ENCODE data around the gene PLOD3. TPM values are rescaled to one million over a fixed set of nuclear protein-coding genes. Genes with fewer than 3 reads are reported as not detected.

The PLOD3 gene
- polyA plus RNA-seq, 1 donor (not counting 4 experiments of a cell fraction or from before 2014, with no cell fraction given) = 31.6 TPM

DNA sequence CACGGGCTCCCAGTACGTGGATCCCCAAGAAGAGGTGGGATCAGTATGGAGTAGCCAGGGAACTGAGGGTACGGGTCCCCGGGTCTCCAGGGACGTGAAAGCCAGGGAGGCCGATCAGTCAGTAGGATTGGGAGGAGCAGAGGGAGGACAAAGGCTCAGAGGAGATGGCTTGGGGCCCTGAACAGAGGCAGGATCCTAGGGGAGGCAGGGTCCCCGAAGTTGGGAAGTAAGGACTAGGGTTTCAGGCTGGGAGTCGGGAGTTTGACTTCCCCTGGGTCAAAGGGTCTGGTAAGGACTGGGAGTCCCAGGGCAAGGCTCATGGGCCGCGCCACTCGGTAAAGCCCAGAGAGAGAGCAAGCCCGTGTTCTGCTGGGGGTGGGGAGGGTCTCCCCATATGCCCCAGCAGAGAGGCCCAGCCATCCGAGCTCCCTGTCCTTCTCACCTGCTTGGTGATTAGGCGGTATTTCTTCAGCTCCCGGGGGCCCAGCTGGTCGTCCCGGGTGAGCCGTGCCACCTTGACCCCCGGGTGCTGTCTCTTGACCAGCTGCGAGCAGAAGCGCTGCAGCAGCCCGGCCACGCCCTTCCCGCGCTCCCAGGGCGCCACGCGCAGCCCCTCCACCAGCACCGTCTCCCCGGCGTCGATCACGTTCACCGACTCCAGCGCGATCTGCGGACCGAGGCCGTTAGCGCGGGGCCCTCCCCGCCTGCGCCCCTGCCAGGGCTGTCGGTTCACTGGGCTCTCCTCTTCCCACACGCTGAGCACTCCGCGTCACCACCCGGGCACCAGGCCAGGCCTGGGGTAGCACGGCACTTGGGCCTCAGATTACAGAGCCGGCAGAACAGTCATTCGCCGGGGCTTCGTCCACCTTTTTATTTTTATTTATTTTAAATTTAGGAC, 44.3 kb downstream of the PLOD3 start:
- peaks cover 89% of the 10 kb centered on the region for H3K27me3 ChIP-seq (ENCODE audit: control insufficient read depth, extremely low read depth, insufficient read depth, low read length)
- dilution Hi-C loops (cut with MboI; ENCODE audit: extremely low pct_ligation_motif_present, low sequenced_read_pairs) = no loop called here

DNA sequence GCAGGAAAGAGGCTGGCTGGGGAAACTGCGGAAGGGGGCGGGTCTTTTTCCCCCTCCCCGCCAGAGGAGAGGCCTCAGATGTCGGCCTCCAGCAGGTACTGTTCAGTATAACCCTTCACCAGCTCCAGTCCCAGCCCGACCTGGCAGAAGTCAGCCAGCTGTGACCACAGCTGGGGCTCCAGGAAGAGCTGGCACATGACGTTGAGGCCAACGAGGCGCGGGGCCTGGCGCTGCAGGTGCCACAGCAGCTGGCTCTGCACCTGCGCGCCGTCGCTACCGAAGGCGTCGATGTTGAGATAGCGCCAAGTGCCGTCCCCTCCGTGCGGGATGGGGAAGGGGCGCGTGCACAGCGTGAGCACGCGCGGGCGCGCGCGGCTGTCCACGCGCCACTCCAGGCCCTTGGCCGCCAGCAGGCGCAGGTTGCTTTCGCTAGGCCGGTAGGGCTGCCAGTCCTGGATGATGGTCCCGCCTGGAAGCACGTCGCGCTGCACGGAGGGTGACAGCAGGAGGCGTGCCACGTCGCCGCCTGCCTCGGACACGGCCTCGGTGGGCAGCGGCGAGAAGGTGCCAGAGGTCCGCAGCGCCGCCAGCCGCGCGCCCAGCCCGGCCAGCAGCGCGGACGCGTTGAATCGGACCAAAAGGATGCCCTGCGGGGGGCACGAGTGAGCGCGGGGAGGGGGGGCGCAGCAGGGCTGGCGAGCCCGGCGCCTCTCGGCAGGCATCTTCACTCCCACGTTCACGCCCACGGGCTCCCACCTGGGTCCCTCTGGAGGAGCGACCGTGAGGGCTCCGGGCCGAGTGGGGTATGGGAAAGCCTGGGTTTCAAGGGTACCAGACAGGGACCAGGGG, 45.2 kb downstream of the PLOD3 start:
- Histone ChIP-seq H3K4me3 (ENCODE audit: control insufficient read depth in 2 of 3, extremely low read depth in 1 of 3, insufficient read depth in 2 of 3, low read depth in 1 of 3, low read length in 3 of 3) (no peak overlapping the region), H2AFZ (ENCODE audit: control insufficient read depth, low read length) (no peak overlapping the region), H4K20me1 (ENCODE audit: control insufficient read depth, extremely low read depth, insufficient read depth, low read length) (peaks cover 3% of the 10 kb centered on the region), H3K4me2 (ENCODE audit: control insufficient read depth, extremely low read depth, insufficient read depth, low read depth, low read length) (peak overlapping the region; percentile 58), H3K9ac (ENCODE audit: control insufficient read depth, extremely low read depth, insufficient read depth, low read length) (no peak overlapping the region), H3K79me2 (ENCODE audit: control insufficient read depth, insufficient read depth, low read length) (no peaks in the 10 kb centered on the region), H3K4me1 (ENCODE audit: control insufficient read depth, extremely low read depth, insufficient read depth, low read length) (peaks cover 29% of the 10 kb centered on the region), H3K9me3 (ENCODE audit: control insufficient read depth, low read depth, low read length) (no peaks in the 10 kb centered on the region), H3K27ac (ENCODE audit: control insufficient read depth, insufficient read depth, low read length) (no peak overlapping the region), H3K36me3 (ENCODE audit: control insufficient read depth in 2 of 2, extremely low read depth in 1 of 2, insufficient read depth in 2 of 2, low read length in 2 of 2) (no peaks in the 10 kb centered on the region), H3K9me1 (ENCODE audit: control insufficient read depth, extremely low read depth, insufficient read depth, low read length) (no peaks in the 10 kb centered on the region), H3K27me3 (ENCODE audit: control insufficient read depth, extremely low read depth, insufficient read depth, low read length) (peaks cover 89% of the 10 kb centered on the region)
- no peak for FAIRE-seq
- dilution Hi-C loops (cut with MboI; ENCODE audit: extremely low pct_ligation_motif_present, low sequenced_read_pairs) = no loop called here
- DNase-seq (ENCODE audit: low read depth, low spot score) = no peak
- peak; percentile 91 for TF ChIP-seq EZH2 (IDR thresholded peaks at IDR 0.05; ENCODE audit: low read length)
- TF ChIP-seq, protein P1, sequence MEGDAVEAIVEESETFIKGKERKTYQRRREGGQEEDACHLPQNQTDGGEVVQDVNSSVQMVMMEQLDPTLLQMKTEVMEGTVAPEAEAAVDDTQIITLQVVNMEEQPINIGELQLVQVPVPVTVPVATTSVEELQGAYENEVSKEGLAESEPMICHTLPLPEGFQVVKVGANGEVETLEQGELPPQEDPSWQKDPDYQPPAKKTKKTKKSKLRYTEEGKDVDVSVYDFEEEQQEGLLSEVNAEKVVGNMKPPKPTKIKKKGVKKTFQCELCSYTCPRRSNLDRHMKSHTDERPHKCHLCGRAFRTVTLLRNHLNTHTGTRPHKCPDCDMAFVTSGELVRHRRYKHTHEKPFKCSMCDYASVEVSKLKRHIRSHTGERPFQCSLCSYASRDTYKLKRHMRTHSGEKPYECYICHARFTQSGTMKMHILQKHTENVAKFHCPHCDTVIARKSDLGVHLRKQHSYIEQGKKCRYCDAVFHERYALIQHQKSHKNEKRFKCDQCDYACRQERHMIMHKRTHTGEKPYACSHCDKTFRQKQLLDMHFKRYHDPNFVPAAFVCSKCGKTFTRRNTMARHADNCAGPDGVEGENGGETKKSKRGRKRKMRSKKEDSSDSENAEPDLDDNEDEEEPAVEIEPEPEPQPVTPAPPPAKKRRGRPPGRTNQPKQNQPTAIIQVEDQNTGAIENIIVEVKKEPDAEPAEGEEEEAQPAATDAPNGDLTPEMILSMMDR (optimal IDR thresholded peaks at IDR 0.05 in 1 of 3, IDR thresholded peaks at IDR 0.05 in 1 of 3, conservative IDR thresholded peaks at IDR 0.05 in 1 of 3; ENCODE audit: extremely low read depth in 1 of 3, insufficient read depth in 2 of 3, low read length in 3 of 3) = no peak

More for the DNA sequence above, 44.3 kb downstream of the PLOD3 start:
- Histone ChIP-seq H3K9me3 (ENCODE audit: control insufficient read depth, low read depth, low read length) (no peaks in the 10 kb centered on the region), H4K20me1 (ENCODE audit: control insufficient read depth, extremely low read depth, insufficient read depth, low read length) (peaks cover 3% of the 10 kb centered on the region), H3K9me1 (ENCODE audit: control insufficient read depth, extremely low read depth, insufficient read depth, low read length) (no peaks in the 10 kb centered on the region), H3K27ac (ENCODE audit: control insufficient read depth, insufficient read depth, low read length) (no peak overlapping the region), H3K4me1 (ENCODE audit: control insufficient read depth, extremely low read depth, insufficient read depth, low read length) (peaks cover 26% of the 10 kb centered on the region), H3K4me3 (ENCODE audit: control insufficient read depth in 2 of 3, extremely low read depth in 1 of 3, insufficient read depth in 2 of 3, low read depth in 1 of 3, low read length in 3 of 3) (peak overlapping the region in 1 of 3 experiments; percentile 38), H3K79me2 (ENCODE audit: control insufficient read depth, insufficient read depth, low read length) (no peaks in the 10 kb centered on the region), H3K9ac (ENCODE audit: control insufficient read depth, extremely low read depth, insufficient read depth, low read length) (no peak overlapping the region), H2AFZ (ENCODE audit: control insufficient read depth, low read length) (no peak overlapping the region), H3K36me3 (ENCODE audit: control insufficient read depth in 2 of 2, extremely low read depth in 1 of 2, insufficient read depth in 2 of 2, low read length in 2 of 2) (no peaks in the 10 kb centered on the region), H3K4me2 (ENCODE audit: control insufficient read depth, extremely low read depth, insufficient read depth, low read depth, low read length) (peak overlapping the region; percentile 58)
- TF ChIP-seq, protein P1 (optimal IDR thresholded peaks at IDR 0.05 in 1 of 3, IDR thresholded peaks at IDR 0.05 in 1 of 3, conservative IDR thresholded peaks at IDR 0.05 in 1 of 3; ENCODE audit: extremely low read depth in 1 of 3, insufficient read depth in 2 of 3, low read length in 3 of 3) = no peak
- TF ChIP-seq EZH2 (IDR thresholded peaks at IDR 0.05; ENCODE audit: low read length) = peak; percentile 97
- FAIRE-seq = no peak
- no peak for DNase-seq (ENCODE audit: low read depth, low spot score)

Data from keratinocyte (primary cell).